ENCODE data around the gene PCDHGA1.
"Not testable (repeated sequence)": the region's sequence is repeated elsewhere in the genome, so short reads cannot be mapped to it uniquely, and the experiment has no call there.

Gene PCDHGA1

DNA sequence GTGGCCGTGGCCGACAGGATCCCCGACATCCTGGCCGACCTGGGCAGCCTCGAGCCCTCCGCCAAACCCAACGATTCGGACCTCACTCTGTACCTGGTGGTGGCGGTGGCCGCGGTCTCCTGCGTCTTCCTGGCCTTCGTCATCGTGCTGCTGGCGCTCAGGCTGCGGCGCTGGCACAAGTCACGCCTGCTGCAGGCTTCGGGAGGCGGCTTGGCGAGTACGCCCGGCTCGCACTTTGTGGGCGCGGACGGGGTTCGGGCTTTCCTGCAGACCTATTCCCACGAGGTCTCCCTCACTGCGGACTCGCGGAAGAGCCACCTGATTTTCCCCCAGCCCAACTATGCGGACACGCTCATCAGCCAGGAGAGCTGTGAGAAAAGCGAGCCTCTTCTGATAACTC lies 15.7 kb downstream of the PCDHGA1 start:
- not testable (repeated sequence) for DNase-seq (ENCODE audit: low read depth)

DNA sequence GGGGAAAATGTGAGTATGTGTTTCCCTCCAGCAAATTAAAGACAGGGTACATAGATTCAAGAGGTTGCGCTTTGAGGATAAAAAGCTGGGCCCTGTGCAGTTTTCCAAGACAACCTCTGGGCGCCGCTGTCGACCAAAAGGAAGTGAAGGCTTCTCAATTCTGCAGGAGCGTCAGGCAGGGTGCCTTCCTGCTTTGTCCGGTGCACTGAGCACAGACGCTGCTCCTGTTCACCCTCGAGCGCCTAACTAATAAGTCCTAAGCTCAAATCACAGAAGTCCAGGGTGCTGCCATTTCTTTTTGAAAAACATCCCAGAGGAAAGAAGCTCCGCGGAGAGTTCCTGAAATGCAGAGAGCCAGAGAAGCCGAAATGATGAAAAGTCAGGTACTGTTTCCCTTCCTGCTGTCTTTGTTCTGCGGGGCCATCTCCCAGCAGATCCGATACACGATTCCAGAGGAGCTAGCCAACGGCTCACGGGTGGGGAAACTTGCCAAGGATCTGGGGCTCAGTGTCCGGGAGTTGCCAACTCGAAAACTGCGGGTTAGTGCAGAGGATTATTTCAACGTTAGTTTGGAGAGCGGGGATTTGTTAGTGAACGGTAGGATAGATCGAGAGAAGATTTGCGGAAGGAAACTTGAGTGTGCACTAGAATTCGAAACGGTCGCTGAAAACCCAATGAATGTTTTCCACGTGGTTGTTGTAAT lies 19.8 kb downstream of the PCDHGA1 start, which contains the start of gene PCDHGB1:
PCDHGB1 (plus strand) TSS at position 183 of the 703 bp plus-strand sequence; CDS start at position 345, 162 bp downstream.
- no peak for DNase-seq (ENCODE audit: low read depth)

- no peak for DNase-seq (ENCODE audit: low read depth)
These were observed 21.3 kb downstream of the PCDHGA1 start for GRCh38 chr5:141351591-141351990.

- DNase-seq (ENCODE audit: low read depth), result no peak
These were observed 24.7 kb downstream of the PCDHGA1 start, which contains the start of gene PCDHGA4 for GRCh38 chr5:141354900-141355469. TSS of gene PCDHGA4 (plus strand) at chr5:141355021. CDS start at chr5:141355108, 87 bp downstream.

DNA sequence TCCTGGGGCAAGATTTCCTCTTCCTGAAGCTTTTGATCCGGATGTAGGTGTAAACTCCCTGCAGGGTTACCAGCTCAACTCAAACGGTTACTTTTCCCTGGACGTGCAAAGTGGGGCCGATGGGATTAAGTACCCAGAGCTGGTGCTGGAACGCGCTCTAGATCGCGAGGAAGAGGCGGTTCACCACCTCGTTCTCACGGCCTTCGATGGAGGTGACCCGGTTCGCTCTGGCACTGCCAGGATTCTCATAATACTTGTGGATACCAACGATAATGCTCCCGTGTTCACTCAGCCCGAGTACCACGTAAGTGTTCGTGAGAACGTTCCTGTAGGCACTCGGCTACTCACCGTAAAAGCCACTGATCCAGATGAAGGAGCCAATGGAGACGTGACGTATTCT lies 25.3 kb downstream of the PCDHGA1 start:
- no peak for DNase-seq (ENCODE audit: low read depth)

- DNase-seq (ENCODE audit: low read depth), result no peak
These were observed 25.8 kb downstream of the PCDHGA1 start for GRCh38 chr5:141356133-141356532.

- DNase-seq (ENCODE audit: low read depth), result no peak
These were observed 26.6 kb downstream of the PCDHGA1 start for GRCh38 chr5:141356950-141357349.

- no peak for DNase-seq (ENCODE audit: low read depth)
These were observed 29.6 kb downstream of the PCDHGA1 start, which contains the start of gene PCDHGB2 for GRCh38 chr5:141359790-141360426. TSS of gene PCDHGB2 (plus strand) at chr5:141359994. CDS start at chr5:141360136, 142 bp downstream.

DNA sequence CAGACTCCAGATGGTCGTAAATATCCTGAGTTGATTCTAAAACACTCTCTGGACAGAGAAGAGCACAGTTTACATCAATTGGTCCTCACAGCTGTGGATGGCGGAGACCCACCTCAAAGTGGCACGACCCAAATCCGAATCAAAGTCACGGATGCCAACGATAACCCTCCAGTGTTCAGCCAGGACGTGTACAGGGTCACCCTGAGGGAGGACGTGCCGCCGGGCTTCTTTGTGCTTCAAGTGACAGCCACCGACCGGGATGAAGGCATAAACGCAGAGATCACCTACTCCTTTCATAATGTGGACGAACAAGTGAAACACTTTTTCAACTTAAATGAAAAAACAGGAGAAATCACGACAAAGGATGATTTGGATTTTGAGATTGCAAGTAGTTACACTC lies 30.4 kb downstream of the PCDHGA1 start:
- DNase-seq (ENCODE audit: low read depth), result no peak

DNA sequence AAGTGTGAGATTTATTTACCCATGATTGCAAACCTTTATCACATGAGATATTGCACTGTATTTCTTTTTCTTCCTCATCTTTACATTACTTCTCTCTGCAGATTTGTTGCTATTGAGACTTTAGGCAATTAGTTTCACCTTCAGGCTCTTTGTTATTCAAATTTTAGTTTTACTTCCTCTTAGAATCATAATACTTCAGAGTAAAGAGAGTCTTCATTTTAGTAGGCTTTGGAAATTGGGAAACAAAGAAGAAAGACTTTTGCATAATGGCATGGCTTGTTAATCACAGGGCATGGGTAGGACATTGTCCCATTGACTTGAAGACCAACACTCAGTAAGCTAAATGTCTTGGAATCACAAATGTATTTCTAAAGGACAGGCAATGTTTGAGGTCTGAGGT lies 32.4 kb downstream of the PCDHGA1 start:
- no peak for DNase-seq (ENCODE audit: low read depth)

- no peak for DNase-seq (ENCODE audit: low read depth)
These were observed 33.8 kb downstream of the PCDHGA1 start, which contains the start of gene PCDHGA5 for GRCh38 chr5:141363952-141364660. TSS of gene PCDHGA5 (plus strand) at chr5:141364162. CDS start at chr5:141364331, 169 bp downstream.

DNA sequence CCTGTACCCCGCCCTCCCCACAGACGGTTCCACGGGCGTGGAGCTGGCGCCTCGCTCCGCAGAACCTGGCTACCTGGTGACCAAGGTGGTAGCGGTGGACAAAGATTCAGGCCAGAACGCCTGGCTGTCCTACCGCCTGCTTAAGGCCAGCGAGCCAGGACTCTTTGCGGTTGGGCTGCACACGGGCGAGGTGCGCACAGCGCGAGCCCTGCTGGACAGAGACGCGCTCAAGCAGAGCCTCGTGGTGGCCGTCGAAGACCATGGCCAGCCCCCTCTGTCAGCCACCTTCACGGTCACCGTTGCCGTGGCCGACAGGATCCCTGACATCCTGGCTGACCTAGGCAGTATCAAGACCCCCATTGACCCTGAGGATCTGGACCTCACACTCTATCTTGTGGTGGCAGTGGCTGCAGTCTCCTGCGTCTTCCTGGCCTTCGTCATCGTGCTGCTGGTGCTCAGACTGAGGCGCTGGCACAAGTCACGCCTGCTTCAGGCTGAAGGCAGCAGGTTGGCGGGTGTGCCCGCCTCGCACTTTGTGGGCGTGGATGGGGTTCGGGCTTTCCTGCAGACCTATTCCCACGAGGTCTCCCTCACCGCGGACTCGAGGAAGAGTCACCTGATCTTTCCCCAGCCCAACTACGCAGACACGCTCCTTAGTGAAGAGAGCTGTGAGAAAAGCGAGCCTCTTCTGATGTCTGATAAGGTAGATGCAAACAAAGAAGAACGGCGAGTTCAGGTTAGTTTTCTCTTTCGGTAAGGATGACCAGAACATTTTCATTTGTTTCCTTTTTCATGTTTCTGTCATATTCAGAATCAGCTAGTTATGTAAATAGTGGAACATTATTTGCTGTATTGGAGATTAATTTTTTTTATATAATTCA lies 35.9 kb downstream of the PCDHGA1 start:
- DNase-seq (ENCODE audit: low read depth), result no peak

DNA sequence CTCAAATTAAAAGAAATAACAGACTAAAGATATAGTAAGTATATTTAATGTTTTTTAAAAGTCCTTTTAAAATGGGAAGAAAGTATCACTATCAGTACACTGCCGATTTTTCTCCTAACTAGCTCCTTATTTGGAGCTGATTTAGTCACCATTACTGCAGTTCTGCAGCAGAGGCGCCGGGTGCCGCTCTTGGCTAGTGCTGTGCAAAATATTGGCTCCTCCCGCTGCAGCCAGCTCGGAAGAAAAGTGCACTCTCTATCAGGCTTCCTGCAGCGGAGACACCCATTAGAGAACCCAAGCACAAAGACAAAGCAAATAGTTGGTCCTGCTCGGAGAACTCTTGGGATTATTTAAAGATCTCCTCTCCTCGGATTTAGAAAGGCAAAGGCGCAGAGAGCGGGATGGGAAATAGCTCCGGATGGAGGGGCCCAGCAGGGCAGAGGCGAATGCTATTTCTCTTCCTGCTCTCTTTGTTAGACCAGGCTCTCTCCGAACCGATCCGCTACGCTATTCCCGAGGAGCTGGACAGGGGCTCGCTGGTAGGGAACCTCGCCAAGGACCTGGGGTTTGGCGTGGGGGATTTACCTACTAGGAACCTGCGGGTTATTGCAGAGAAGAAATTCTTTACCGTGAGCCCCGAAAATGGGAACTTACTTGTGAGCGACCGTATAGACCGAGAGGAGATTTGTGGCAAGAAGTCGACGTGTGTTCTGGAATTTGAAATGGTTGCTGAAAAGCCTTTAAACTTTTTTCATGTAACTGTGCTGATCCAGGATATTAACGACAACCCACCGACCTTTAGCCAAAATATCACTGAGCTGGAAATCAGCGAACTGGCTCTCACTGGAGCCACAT lies 39.9 kb downstream of the PCDHGA1 start, which contains the start of gene PCDHGB3:
PCDHGB3 (plus strand) TSS at position 249 of the 855 bp plus-strand sequence; CDS start at position 402, 153 bp downstream.
- DNase-seq (ENCODE audit: low read depth), result no peak

- no peak for DNase-seq (ENCODE audit: low read depth)
These were observed 41.5 kb downstream of the PCDHGA1 start for GRCh38 chr5:141371572-141372475.

DNA sequence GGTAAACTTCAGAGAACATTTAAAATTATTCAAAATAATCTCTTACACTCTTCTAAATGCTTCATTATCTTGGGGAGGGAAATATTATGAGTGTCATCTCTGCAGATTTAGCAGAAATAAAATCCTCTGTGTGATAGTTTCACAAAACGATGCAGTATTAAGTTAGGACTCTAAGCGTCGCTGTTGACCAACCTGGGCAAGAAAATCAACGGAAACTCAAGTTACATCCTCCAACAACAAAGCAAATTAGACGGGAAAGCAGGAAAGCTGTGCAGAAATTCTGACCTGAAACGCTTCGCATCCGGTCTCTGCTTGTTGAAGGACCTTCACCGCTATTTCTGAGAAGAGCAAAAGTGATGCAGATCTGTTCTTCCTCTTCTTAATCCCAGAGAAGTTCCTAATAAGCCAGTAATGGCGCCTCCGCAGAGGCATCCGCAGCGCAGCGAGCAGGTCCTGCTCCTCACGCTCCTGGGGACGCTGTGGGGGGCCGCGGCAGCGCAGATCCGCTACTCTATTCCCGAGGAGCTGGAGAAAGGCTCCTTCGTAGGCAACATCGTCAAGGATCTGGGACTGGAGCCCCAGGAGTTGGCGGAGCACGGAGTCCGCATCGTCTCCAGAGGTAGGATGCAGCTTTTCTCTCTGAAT lies 43.5 kb downstream of the PCDHGA1 start, which contains the start of gene PCDHGA6:
PCDHGA6 (plus strand) TSS at position 219 of the 645 bp plus-strand sequence; CDS start at position 412, 193 bp downstream.
- DNase-seq (ENCODE audit: low read depth), result no peak

DNA sequence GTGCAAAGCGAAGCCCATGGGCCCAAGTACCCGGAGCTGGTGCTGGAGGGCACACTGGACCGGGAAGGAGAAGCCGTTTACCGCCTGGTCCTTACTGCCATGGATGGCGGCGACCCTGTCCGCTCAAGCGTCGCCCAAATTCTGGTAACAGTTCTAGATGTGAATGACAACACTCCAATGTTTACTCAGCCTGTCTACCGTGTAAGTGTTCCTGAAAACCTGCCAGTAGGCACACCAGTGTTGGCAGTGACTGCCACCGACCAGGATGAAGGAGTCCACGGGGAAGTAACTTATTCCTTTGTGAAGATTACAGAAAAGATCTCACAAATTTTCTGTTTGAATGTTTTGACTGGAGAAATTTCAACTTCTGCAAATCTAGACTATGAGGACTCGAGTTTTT lies 44.3 kb downstream of the PCDHGA1 start:
- DNase-seq (ENCODE audit: low read depth), result no peak

- DNase-seq (ENCODE audit: low read depth), result not testable (repeated sequence)
These were observed 45.3 kb downstream of the PCDHGA1 start for GRCh38 chr5:141375444-141376155.
